ENCODE data around the gene EFHB. TPM values are rescaled to one million over a fixed set of nuclear protein-coding genes. Genes with fewer than 3 reads are reported as not detected.
"Not testable (repeated sequence)": the region's sequence is repeated elsewhere in the genome, so short reads cannot be mapped to it uniquely, and the experiment has no call there.

The EFHB gene
- total RNA-seq, 3 donors from 2014 or later, result 1.1 TPM; not detected in 2

DNA sequence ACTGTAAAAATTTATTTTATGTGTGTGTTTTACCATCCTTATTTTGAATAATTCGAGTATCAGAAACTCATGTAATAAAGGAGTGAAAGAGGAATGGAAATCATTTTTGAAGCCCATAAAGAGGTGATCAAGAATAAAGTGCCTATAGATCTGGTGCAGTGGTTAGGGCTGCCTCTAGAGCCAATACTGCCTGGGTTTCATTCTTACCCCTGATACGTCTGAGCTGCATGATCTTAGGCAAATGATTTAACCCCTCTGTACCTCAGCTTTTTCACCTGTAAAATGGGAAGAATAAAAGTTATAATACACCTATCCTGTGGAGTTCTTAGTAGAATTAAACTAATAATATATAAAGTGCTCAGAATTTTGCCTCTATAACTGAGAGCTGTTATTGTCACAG lies 30.4 kb downstream of the EFHB start:
- Histone ChIP-seq H3K4me1 (ENCODE audit: low read depth) (peaks cover 6% of the 10 kb centered on the region), H3K36me3 (ENCODE audit: low read depth) (no peaks in the 10 kb centered on the region), H3K9me3 (no peaks in the 10 kb centered on the region), H3K4me3 (no peak overlapping the region)
- ATAC-seq (no peak), DNase-seq (no peak)
- intact Hi-C loops (cut with DNase I, micrococcal nuclease), result no loop called here
- TF ChIP-seq, protein P1, sequence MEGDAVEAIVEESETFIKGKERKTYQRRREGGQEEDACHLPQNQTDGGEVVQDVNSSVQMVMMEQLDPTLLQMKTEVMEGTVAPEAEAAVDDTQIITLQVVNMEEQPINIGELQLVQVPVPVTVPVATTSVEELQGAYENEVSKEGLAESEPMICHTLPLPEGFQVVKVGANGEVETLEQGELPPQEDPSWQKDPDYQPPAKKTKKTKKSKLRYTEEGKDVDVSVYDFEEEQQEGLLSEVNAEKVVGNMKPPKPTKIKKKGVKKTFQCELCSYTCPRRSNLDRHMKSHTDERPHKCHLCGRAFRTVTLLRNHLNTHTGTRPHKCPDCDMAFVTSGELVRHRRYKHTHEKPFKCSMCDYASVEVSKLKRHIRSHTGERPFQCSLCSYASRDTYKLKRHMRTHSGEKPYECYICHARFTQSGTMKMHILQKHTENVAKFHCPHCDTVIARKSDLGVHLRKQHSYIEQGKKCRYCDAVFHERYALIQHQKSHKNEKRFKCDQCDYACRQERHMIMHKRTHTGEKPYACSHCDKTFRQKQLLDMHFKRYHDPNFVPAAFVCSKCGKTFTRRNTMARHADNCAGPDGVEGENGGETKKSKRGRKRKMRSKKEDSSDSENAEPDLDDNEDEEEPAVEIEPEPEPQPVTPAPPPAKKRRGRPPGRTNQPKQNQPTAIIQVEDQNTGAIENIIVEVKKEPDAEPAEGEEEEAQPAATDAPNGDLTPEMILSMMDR (IDR thresholded peaks at IDR 0.05), result no peak

DNA sequence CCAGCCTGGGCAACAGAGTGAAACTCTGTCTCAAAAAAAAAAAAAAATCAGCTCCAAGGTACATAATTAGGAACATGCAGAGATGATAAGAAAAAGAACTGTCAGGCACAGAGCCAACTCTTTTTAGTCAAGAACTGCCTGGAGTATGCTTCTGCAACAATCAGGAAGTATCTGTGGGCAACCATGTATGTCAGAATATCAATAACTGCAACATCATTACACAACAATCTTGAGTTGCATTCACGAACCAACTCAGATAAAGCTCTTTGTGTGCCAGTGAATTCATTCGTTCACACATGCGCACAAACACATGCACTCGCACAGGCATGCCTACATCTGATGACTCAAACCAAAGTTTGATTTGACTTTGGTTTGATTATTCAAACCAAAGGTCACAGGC lies 32.1 kb downstream of the EFHB start:
- H3K9me3 ChIP-seq, result no peaks in the 10 kb centered on the region
- H3K36me3 ChIP-seq (ENCODE audit: low read depth), result no peaks in the 10 kb centered on the region
- no peak for DNase-seq
- intact Hi-C loops (cut with DNase I, micrococcal nuclease), result no loop called here
- peaks cover 6% of the 10 kb centered on the region for H3K4me1 ChIP-seq (ENCODE audit: low read depth)
- H3K4me3 ChIP-seq, result no peak overlapping the region
- peak; percentile 67 for ATAC-seq
- TF ChIP-seq, protein P1 (IDR thresholded peaks at IDR 0.05), result no peak

DNA sequence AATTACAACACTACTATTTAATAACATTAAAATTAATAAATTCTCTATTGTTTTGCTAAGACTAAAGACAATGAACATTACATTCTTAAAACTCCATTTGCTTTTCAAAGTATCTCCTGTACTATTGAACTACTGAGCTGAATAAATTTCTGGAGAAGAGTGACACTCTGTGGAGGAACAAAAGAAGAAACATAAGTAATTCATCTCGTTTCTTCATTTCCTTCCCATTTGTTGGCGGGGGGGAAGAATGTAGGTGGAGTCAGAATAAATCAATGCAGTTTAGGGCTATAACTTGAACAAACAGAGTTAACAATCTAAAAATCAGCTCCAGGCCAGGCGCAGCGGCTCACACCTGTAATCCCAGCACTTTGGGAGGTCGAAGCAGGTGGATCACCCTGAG lies 32.7 kb downstream of the EFHB start:
- TF ChIP-seq, protein P1 (IDR thresholded peaks at IDR 0.05), result no peak
- intact Hi-C loops (cut with DNase I, micrococcal nuclease), result no loop called here
- Histone ChIP-seq H3K36me3 (ENCODE audit: low read depth) (no peaks in the 10 kb centered on the region), H3K4me3 (no peak overlapping the region), H3K9me3 (no peaks in the 10 kb centered on the region), H3K4me1 (ENCODE audit: low read depth) (peaks cover 6% of the 10 kb centered on the region)
- ATAC-seq (peak; percentile 54), DNase-seq (peak in 1 of 3 donors; percentile 15)

DNA sequence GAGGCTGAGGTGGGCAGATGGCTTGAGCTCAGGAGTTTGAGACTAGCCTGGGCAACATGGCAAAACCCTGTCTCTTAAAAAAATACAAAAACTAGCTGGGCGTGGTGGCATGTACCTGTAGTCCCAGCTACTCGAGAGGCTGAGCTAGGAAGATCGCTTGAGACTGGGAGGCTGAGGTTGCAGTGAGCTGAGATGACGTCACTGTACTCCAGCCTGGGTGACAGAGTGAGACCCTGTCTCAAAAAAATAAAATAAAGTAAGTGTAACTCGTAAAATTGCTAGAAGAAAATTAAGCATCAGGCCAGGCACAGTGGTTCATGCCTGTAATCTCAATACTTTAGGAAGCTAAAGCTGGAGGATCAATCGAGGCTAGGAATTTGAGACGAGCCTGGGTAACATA lies 34.2 kb downstream of the EFHB start:
- intact Hi-C loops (cut with DNase I, micrococcal nuclease); H3K36me3 ChIP-seq (ENCODE audit: low read depth): not testable (repeated sequence)

DNA sequence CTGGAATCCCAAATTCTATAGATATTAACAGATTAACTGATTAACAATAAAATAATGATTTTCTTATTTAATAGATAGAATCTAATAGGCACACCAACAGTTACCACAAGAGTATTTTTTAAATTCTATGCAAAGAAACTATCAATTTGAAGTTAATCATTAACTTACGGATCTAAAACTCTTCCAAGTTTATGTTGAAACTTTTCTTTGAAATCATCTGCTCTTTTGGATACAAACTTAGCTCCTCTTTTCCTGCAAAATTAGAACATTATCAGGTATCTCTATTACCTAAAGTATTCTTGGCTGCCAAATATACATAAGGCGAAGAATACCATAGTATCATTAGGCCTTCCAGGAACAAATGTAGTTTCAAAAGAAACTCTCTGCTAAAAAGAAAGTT lies 34.8 kb downstream of the EFHB start:
- TF ChIP-seq, protein P1 (IDR thresholded peaks at IDR 0.05), result no peak
- Histone ChIP-seq H3K4me3 (no peak overlapping the region), H3K9me3 (no peaks in the 10 kb centered on the region), H3K4me1 (ENCODE audit: low read depth) (peaks cover 6% of the 10 kb centered on the region), H3K36me3 (ENCODE audit: low read depth) (no peaks in the 10 kb centered on the region)
- no peak for ATAC-seq
- DNase-seq, result no peak
- intact Hi-C loops (cut with DNase I, micrococcal nuclease), result no loop called here

More for the DNA sequence above, 34.2 kb downstream of the EFHB start:
- not testable (repeated sequence) for DNase-seq; H3K9me3 ChIP-seq; ATAC-seq; H3K4me1 ChIP-seq (ENCODE audit: low read depth); H3K4me3 ChIP-seq

DNA sequence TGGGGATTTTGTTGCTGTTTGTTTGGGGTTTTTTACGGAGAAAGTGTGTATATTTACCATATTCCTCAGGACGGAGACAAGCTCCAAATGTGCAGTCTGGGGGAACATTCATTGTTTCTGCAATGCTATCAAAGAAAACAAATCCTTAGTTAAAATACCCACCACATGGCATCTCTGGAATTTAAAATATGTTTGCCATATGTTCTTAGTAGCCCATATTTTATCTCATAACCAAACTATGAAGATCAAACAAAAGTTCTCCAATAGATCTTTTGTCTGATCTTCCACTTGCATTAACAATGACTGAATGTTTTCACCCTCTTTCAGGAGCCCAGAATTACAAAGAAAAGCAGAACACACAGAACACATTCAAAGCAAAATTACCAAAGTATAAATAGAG lies 35.3 kb downstream of the EFHB start:
- no peak for ATAC-seq
- TF ChIP-seq, protein P1 (IDR thresholded peaks at IDR 0.05), result no peak
- Histone ChIP-seq H3K4me1 (ENCODE audit: low read depth) (peaks cover 6% of the 10 kb centered on the region), H3K9me3 (no peaks in the 10 kb centered on the region), H3K36me3 (ENCODE audit: low read depth) (no peaks in the 10 kb centered on the region), H3K4me3 (no peak overlapping the region)
- no peak for DNase-seq
- intact Hi-C loops (cut with DNase I, micrococcal nuclease), result no loop called here

Measured in mucosa of descending colon (tissue), 3 donors.